Lung (tissue), 12 donors: ENCODE measurements around the gene ABHD8. TPM values are rescaled to one million over a fixed set of nuclear protein-coding genes. Genes with fewer than 3 reads are reported as not detected.

Experiments used
- ATAC-seq: fragments of 200-7000 bp; cut with Tn5 transposase; one replicate; pipeline ENCODE4 v1.9.1; 2020; ENCODE audit warnings: moderate number of reproducible peaks; ENCODE audit not compliant: insufficient read depth, low FRiP score
- DNase-seq, 3 donors: peaks; one replicate each; pipeline ENCODE4 v3.0.0-alpha.2; 2013 to 2017
- H3K27ac ChIP-seq, 2 donors: one replicate each; pipeline ENCODE4 v1.5.1; 2013; ENCODE audit warnings: mild to moderate bottlenecking in 2 of 2, moderate library complexity in 2 of 2, control low read depth in 1 of 2, inconsistent platforms in 1 of 2, low read depth in 1 of 2, low read length in 1 of 2
- H3K27me3 ChIP-seq, 3 donors: one replicate each; pipeline ENCODE4 v1.5.1; 2013; ENCODE audit warnings: low read length in 2 of 3; ENCODE audit not compliant: control insufficient read depth in 3 of 3, insufficient read depth in 3 of 3
- H3K36me3 ChIP-seq, 4 donors: one replicate each; pipeline ENCODE4 v1.5.1; 2013; ENCODE audit warnings: low read length in 4 of 4, mild to moderate bottlenecking in 1 of 4, moderate library complexity in 1 of 4; ENCODE audit not compliant: control insufficient read depth in 4 of 4, insufficient read depth in 4 of 4
- H3K4me1 ChIP-seq, 5 donors: one replicate each; pipeline ENCODE4 v1.5.1; 2013; ENCODE audit warnings: low read length in 5 of 5, mild to moderate bottlenecking in 2 of 5, moderate library complexity in 1 of 5; ENCODE audit not compliant: control insufficient read depth in 5 of 5, insufficient read depth in 5 of 5
- H3K4me3 ChIP-seq: one replicate; pipeline ENCODE4 v1.5.1; 2013; ENCODE audit warnings: mild to moderate bottlenecking, control low read depth, moderate library complexity
- H3K9ac ChIP-seq, 2 donors: one replicate each; pipeline ENCODE4 v1.5.1; 2013; ENCODE audit warnings: low read length in 2 of 2, control low read depth in 1 of 2; ENCODE audit not compliant: insufficient read depth in 1 of 2
- H3K9me3 ChIP-seq, 4 donors: one replicate each; pipeline ENCODE4 v1.5.1; 2013; ENCODE audit warnings: low read length in 3 of 4, mild to moderate bottlenecking in 1 of 4, moderate library complexity in 1 of 4; ENCODE audit not compliant: control insufficient read depth in 4 of 4, insufficient read depth in 3 of 4
- WGBS, 2 donors: extraction: QIAGEN DNeasy Blood & Tissue Kit; methylation state at CpG; one replicate each; pipeline ENCODE4 v1.1.7; 2013; 5-methylcytosine and 5-hydroxymethylcytosine counted together
- polyA plus RNA-seq, 2 donors: library from polyadenylated mRNA; stranded (reverse); fragments of 200-250 nt; gene quantifications; one replicate each; pipeline ENCODE4 v1.2.1, GENCODE V29; 2013
- total RNA-seq, 2 donors: library from RNA; depleted of rRNA in 1 of 2; stranded (reverse); fragments of >200 nt in 1 of 2; gene quantifications; one replicate each; pipeline ENCODE4 v1.2.1, GENCODE V29; 2014 to 2021
- TF ChIP-seq, protein P1 (sequence below): IDR thresholded peaks from 2 replicates; pipeline ENCODE4 v1.5.1; 2012; ENCODE audit warnings: mild to moderate bottlenecking; ENCODE audit errors: control extremely low read depth, extremely low read depth
- donor health status: control.
- donor health status: control.
- donor health status: Bipolar disorder and iron deficiency.
- donor health status: healthy.
- donor health status: DM: yes; HTN: yes; CAD: no.

Gene ABHD8
- total and polyA plus RNA-seq, 4 donors = 12.8 to 23.0 (median 15.1) TPM

DNA sequence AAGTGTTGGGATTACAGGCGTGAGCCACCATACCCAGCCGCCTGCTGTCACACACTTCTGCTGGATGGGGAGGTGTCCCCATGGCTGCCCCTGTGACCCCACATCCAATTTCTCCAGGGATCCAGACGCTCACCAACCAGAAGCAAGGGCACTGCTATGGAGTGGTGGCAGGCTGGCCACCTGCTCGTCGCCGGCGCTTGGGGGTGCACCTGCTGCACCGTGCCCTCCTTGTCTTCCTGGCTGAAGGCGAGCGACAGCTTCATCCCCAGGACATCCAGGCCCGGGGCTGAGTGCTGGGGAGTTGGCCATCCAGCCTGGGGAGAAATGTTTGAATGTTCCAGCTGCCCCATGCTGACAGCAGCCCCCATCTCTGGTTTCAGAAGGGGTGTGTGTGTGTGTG is 17.0 kb downstream of the ABHD8 start:
- no peaks in the 10 kb centered on the region for H3K9me3 ChIP-seq
- no peak overlapping the region for H3K9ac ChIP-seq
- TF ChIP-seq, protein P1, sequence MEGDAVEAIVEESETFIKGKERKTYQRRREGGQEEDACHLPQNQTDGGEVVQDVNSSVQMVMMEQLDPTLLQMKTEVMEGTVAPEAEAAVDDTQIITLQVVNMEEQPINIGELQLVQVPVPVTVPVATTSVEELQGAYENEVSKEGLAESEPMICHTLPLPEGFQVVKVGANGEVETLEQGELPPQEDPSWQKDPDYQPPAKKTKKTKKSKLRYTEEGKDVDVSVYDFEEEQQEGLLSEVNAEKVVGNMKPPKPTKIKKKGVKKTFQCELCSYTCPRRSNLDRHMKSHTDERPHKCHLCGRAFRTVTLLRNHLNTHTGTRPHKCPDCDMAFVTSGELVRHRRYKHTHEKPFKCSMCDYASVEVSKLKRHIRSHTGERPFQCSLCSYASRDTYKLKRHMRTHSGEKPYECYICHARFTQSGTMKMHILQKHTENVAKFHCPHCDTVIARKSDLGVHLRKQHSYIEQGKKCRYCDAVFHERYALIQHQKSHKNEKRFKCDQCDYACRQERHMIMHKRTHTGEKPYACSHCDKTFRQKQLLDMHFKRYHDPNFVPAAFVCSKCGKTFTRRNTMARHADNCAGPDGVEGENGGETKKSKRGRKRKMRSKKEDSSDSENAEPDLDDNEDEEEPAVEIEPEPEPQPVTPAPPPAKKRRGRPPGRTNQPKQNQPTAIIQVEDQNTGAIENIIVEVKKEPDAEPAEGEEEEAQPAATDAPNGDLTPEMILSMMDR = no peak
- H3K36me3 ChIP-seq = no peaks in the 10 kb centered on the region
- 94 to 97% methylated on average over 11 of the region's 11 CpGs for WGBS, 2 donors
- no peak overlapping the region for H3K4me3 ChIP-seq
- H3K4me1 ChIP-seq = peaks cover 0 to 8% (median 0%) of the 10 kb centered on the region in 5 donors
- DNase-seq = no peak
- H3K27ac ChIP-seq = no peak overlapping the region
- no peak for ATAC-seq
- H3K27me3 ChIP-seq = peaks cover 0 to 3% (median 0%) of the 10 kb centered on the region in 3 donors

DNA sequence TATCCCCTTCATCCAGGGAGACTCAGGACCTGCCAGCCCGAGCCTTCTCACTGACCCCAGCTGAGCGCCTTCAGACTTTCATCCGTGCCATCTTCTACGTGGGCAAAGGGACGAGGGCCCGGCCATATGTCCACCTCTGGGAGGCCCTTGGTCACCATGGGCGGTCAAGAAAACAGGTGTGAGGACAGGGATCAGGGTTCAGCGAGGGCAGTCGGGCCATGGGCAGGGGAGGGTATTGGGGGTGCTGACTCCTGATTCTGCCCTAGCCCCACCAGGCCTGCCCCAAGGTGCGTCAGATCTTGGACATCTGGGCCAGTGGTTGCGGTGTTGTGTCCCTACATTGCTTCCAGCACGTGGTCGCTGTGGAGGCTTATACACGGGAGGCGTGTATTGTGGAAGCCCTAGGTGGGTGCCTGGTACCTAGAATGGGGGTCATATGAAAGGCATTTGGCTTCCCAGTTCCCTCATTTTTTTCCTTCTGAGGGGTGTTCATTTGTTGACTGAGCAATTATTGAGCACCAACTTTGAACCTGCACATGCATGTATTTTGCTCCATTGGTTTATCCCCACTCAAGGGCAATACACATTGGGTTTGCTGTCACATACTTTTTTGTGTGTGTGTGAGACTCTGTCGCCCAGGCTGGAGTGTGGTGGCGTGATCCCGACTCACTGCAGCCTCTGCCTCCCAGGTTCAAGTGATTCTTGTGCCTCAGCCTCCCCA is 17.6 kb downstream of the ABHD8 start:
- ATAC-seq = no peak
- H3K27me3 ChIP-seq = peaks cover 0 to 3% (median 0%) of the 10 kb centered on the region in 3 donors
- WGBS, 2 donors = 91 to 92% methylated on average over 18 of the region's 18 CpGs

DNA sequence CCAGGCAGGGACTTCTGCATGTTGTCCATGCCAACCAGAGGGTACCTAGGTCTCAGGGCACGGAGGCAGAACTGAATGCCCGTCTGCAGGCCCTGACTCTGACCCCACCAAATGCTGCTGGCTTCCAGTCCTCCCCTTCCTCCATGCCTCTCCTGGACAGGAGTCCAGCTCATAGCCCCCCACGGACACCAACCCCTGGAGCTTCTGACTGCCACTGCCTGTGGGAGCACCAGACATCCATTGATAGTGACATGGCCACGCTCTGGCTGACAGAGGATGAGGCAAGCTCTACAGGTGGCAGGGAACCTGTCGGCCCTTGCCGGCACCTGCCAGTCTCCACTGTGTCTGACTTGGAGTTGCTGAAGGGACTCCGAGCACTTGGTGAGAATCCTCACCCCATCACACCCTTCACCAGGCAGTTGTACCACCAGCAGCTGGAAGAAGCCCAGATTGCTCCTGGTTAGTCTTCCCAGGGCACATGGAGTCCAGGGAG is 19.7 kb downstream of the ABHD8 start:
- Histone ChIP-seq H3K27ac (no peak overlapping the region), H3K4me1 (peaks cover 0 to 8% (median 0%) of the 10 kb centered on the region in 5 donors), H3K9ac (no peak overlapping the region), H3K27me3 (peaks cover 0 to 3% (median 0%) of the 10 kb centered on the region in 3 donors), H3K9me3 (no peaks in the 10 kb centered on the region), H3K4me3 (no peak overlapping the region), H3K36me3 (peaks cover 0 to 4% (median 1%) of the 10 kb centered on the region in 4 donors)
- DNase-seq (no peak), ATAC-seq (no peak)
- 91 to 92% methylated on average over 7 of the region's 7 CpGs for WGBS, 2 donors
- TF ChIP-seq, protein P1 = no peak

More for the DNA sequence above, 17.6 kb downstream of the ABHD8 start:
- H3K9me3 ChIP-seq = no peaks in the 10 kb centered on the region
- peaks cover 0 to 8% (median 0%) of the 10 kb centered on the region in 5 donors for H3K4me1 ChIP-seq
- TF ChIP-seq, protein P1 = no peak
- no peak overlapping the region for H3K9ac ChIP-seq
- no peak for DNase-seq
- no peaks in the 10 kb centered on the region for H3K36me3 ChIP-seq
- no peak overlapping the region for H3K4me3 ChIP-seq
- no peak overlapping the region for H3K27ac ChIP-seq
